GM12874 (cell line): ENCODE data around the gene PCCA.

Experiments used
- CTCF ChIP-seq: IDR thresholded peaks from 2 replicates; pipeline ENCODE4 v1.5.1; 2011; ENCODE audit warnings: low read depth, mild to moderate bottlenecking, control low read depth, low read length, moderate library complexity; ENCODE audit not compliant: insufficient read depth

The PCCA gene

GRCh38 chr13:100395698-100396373 is 306.9 kb downstream of the PCCA start:
- no peak for TF ChIP-seq CTCF

GRCh38 chr13:100396776-100397175 is 307.9 kb downstream of the PCCA start:
- no peak for TF ChIP-seq CTCF

GRCh38 chr13:100397627-100398026 is 308.7 kb downstream of the PCCA start:
- no peak for TF ChIP-seq CTCF

GRCh38 chr13:100398360-100398759 is 309.5 kb downstream of the PCCA start:
- no peak for TF ChIP-seq CTCF

- TF ChIP-seq CTCF, result no peak
These were observed 310.6 kb downstream of the PCCA start for GRCh38 chr13:100399455-100399854.

- TF ChIP-seq CTCF, result no peak
These were observed 314.8 kb downstream of the PCCA start for GRCh38 chr13:100403675-100404074.

GRCh38 chr13:100409132-100409531 is 320.2 kb downstream of the PCCA start:
- TF ChIP-seq CTCF, result no peak
